ENCODE data around the gene FES.

The FES gene

GRCh38 chr15:90878660-90879059, 5.6 kb upstream of the FES start:
- ChIA-PET CTCF (no interaction called here), POLR2A (no interaction called here)
- no peak for DNase-seq (ENCODE audit: extremely low spot score)
- no peak for TF ChIP-seq CTCF (IDR thresholded peaks at IDR 0.05; ENCODE audit: control extremely low read depth, extremely low read depth, low read depth, missing control alignments)

- TF ChIP-seq CTCF (IDR thresholded peaks at IDR 0.05; ENCODE audit: control extremely low read depth, extremely low read depth, low read depth, missing control alignments), result no peak
- ChIA-PET POLR2A (no interaction called here), CTCF (no interaction called here)
Measured at GRCh38 chr15:90879730-90880366, 4.5 kb upstream of the FES start.

GRCh38 chr15:90880381-90881145, 3.7 kb upstream of the FES start:
- CTCF ChIA-PET, result no interaction called here
- POLR2A ChIA-PET, result no interaction called here

More at GRCh38 chr15:90879730-90880366, 4.5 kb upstream of the FES start:
- DNase-seq (ENCODE audit: extremely low spot score), result no peak

GRCh38 chr15:90881181-90881977, 2.9 kb upstream of the FES start:
- CTCF ChIA-PET, result no interaction called here
- no peak for TF ChIP-seq CTCF (IDR thresholded peaks at IDR 0.05; ENCODE audit: control extremely low read depth, extremely low read depth, low read depth, missing control alignments)
- POLR2A ChIA-PET, result no interaction called here
- DNase-seq (ENCODE audit: extremely low spot score), result no peak

More at GRCh38 chr15:90880381-90881145, 3.7 kb upstream of the FES start:
- no peak for TF ChIP-seq CTCF (IDR thresholded peaks at IDR 0.05; ENCODE audit: control extremely low read depth, extremely low read depth, low read depth, missing control alignments)
- DNase-seq (ENCODE audit: extremely low spot score), result no peak

- TF ChIP-seq CTCF (IDR thresholded peaks at IDR 0.05; ENCODE audit: control extremely low read depth, extremely low read depth, low read depth, missing control alignments), result no peak
- CTCF ChIA-PET, result no interaction called here
- DNase-seq (ENCODE audit: extremely low spot score), result no peak
- POLR2A ChIA-PET, result interaction anchor here (0.5 kb wide), 1 partner anchor 1130 kb away, joined by 8 read pairs; no protein-coding TSS in a partner anchor
Measured at GRCh38 chr15:90881978-90882721, 2.2 kb upstream of the FES start.

Data from GM10248 (cell line).